UCSD-AML1 (cell line): ENCODE results near the gene ARHGAP22.

ENCODE experiments used
- DNase-seq: peaks from one replicate; lab custom pipeline; 2025; ENCODE audit not compliant: unreplicated experiment; lab: John Stamatoyannopoulos, UW

ARHGAP22 gene

DNA sequence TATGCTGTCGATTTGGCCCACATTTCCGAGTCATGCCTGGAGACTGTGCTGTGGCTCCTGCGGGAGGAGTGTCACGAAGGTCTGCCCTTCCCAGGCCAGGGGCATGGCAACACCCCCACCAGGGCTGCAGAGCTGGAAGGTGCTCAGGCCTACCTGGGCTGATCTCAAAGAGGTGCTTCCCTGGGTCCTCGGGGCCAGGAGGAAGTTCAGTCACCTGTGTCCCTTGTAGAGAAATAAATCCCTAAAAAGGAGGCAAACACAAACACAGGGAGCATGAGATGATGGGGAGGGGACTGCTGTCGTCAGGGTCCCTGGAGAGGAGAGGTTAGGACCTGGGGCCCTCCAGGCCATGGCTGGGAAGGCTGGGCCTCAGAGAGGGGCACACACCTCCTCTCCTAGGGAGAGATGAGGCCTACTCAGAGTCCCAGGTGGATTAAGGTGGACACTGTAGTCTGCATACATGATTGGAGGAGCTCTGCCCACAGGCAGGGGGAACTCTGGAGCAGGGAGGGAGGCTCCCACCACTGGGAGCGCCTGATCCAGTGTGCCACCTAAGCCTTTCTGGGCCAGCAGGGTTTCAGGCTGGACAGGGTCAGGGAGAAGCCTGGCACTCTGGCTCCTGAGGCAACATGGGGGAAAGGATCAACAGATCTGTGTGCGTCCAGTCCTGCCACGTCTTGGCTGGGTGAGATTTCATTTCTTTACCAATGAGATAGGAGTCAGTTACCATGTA lies 49.4 kb downstream of the ARHGAP22 start:
- DNase-seq: no peak

DNA sequence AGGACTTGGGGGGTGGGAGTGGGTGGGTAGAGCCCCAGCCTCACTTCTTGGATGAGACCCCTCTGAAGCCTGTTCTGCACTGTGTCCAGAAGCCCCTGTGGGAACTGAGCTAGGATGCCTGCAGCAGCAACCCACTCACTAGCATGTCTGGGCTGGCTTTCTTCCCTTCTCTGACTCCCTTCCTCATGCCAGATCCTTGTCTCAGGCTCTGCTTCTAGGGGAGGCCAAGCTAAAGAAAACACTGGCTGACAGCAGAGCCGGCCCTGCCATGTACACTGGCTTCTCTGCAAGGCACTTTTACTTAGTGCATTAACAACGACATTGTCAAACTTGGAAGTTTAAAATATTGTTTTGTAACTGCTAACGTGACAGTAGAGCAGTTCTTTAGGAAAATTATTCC lies 50.2 kb downstream of the ARHGAP22 start:
- no peak for DNase-seq

DNA sequence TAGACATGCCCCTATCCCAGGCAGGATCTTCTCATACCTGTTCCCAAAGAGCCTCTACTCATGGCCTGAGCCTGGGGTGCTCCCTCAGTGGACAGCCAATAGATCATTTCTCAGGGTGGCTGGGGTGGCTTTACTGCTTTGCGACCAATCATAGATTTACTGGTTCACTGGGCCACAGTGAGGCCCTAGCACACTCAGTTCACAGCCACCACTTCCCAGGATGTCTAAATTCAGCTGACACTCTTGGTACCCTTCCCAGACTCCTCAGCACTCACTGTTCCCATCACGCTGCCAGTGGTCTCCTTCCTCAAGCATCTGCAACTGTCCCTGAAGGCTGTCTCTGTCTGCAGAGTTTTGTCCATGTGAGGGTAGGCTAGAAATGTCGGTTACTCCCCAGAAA lies 50.6 kb downstream of the ARHGAP22 start:
- DNase-seq: no peak

DNA sequence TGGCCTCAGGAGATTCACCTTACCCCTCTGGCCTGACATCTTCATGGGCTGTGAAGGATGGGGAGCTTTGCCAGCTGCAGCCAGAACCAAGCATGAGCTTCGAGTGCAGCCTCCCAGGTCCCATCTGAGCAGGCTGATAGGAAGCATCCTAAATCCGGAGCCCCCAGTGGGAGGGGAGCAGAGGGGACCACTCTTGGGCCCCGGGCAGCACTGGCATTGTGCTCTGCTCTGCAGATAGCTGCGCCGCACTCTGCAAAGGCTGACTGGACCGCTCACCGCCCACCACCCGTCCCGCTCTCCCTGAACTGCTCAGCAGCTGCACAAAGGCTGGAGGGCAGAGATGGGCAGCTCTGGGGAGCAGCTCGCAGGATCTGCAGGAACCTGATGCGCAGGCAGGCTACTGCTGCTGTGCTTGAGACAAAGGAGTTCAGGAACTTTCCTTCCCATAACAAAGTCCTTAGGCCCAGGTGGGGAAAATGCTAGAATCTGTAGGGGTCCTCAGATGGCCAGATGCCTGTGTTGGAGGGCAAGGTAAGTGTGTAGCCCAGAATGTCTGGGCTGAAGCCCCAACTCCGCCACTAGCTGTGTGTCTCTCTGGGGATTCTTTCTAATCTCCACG lies 51.8 kb downstream of the ARHGAP22 start:
- no peak for DNase-seq

DNA sequence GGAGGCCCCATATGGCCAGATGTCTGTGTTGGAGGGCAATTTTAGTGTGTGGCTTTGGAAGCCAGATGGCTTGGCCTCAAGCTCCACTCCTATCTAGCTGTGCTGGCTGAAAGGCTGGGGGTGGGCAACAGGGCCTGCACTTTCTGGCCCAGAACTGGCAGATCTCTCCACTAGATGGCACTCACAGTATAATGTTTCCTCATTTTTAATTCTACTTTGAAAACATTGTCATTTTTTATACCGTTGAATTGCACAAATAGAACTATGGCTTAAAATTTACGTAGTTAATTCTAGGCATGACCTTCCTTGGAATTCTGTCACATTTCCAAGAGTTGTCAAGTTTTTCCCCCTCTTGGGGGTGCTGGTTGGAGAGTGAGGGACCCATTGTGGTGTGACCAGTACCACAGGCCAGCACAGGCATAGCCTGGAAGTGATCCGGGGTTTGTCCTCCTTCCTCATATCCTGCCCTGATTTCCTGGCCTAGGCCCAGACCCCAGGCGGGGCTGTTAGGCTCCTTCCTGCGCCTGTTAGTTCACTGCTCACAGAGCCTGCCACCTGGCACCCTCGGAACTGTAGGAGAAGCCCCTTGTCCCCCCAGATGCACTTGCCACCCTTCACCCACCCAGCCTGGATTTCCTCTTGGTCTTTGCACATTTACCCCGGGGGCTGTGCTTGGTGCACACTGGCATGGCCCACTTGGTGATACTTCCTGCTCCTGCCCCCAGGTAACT lies 52.8 kb downstream of the ARHGAP22 start:
- DNase-seq: peak; percentile 44

DNA sequence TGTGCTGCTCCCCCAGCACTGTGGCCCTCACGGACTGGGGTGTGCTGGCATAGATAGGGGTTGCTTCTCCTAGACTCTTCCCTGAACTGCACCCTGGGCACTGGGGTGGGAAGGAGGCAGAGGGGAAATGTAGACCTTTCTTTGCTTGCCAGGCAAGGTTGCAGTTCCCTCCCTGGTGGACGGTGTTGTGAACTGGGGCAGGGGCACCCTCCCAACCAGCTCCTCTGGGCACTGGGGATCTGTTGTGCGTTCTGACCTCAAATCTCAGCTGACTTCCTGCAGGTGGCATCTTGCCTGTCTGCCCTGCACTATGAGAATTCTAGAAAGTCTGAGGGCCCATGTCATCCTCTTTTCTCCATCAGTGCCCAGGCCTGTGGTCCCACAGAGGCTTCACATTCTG lies 53.9 kb downstream of the ARHGAP22 start:
- no peak for DNase-seq

DNA sequence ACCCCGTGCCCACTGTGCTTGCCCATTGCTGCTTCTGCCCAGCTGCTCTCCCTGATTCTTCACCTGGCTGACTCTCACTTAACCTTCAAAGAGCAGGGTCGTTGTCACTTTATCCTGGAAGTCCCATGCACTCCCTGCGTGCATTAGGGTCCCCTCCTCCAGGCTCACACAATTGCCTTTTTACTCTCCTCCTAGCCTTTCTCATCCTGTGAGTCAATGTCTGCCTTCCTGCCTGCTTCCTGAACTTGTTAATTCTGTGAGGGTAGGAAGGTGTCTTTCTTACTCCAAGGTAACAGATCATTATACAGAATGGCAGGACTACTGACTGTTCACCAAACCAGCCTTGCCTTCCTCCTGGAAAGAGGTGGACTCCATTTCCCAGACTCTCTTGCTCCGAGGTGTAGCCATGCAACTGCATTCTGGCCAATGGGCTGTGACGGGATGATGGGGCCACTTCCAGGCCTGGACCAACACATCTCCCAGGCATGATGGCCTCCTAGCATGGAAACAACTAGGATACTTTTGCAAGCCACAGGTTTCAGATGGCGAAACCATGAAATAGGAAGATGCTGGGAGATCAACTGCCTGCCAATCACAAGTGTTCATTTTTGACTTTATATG lies 54.7 kb downstream of the ARHGAP22 start:
- no peak for DNase-seq

DNA sequence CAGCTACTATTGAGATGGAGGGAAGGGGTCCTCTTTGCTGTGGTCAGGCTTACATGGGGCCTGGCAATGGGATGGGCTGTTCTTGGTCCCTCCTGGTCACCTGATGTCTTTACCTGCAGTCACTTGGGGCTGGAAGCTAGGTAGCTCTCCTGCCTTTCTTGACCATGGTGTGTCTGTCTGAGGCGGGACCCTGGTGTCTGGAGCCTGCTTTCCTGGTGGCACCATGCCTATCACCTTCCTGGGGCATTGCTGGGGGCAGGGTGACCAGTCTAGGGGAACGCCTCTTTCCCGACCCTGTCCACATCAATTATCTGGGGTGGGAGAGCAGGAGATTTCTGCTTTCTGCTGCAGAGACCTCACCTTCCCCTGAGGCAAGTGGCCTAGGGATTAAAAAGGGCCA lies 55.6 kb downstream of the ARHGAP22 start:
- DNase-seq: no peak

DNA sequence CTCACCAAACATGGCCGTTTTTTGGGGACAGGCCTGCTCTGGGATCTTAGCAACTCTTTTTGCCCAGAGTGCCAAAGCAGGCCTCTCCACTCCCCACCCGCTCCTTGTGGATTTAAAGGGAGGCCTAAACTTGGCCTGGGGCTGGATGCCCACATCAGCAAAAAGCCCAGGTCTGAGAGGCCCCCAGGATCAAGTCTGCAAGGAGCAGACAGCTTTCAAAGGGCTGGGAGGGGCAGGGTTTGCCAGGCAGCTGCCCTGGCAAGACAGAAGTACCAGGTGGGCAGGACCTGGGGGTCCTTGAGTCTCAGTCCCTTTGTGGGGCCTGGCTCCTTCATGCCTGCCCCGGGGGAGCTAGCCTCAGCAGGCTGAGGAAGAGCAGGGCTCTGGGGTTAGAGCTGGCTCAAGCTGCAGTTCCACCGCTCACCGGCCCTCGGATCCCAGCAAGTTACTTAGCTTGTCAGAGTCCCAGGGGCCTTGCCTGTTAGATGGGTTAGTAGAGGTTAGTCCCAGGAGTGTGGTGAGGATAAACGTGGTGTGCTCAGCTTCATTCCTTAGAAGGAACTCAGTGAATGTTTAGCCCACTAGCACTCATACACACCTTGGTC lies 56.2 kb downstream of the ARHGAP22 start:
- no peak for DNase-seq

DNA sequence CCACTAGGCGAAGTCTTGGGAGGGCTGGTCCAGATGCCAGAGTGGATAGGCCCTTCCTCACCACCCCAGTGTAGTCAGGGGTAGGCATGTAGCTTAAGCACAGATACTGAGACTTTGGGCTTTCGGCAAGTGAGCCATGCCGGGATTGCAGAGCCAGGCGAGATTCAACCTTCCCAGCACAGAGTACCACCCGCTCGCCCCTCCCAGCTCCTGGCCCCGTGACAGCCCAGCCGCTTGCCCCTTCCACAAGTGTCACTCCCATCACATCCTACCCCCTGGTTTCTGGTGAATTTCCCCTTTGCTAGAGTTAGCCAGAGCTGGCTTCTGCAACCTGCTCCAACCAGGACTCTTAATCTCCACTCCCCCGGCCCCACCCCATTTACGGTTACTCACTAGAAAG lies 56.9 kb downstream of the ARHGAP22 start:
- no peak for DNase-seq

DNA sequence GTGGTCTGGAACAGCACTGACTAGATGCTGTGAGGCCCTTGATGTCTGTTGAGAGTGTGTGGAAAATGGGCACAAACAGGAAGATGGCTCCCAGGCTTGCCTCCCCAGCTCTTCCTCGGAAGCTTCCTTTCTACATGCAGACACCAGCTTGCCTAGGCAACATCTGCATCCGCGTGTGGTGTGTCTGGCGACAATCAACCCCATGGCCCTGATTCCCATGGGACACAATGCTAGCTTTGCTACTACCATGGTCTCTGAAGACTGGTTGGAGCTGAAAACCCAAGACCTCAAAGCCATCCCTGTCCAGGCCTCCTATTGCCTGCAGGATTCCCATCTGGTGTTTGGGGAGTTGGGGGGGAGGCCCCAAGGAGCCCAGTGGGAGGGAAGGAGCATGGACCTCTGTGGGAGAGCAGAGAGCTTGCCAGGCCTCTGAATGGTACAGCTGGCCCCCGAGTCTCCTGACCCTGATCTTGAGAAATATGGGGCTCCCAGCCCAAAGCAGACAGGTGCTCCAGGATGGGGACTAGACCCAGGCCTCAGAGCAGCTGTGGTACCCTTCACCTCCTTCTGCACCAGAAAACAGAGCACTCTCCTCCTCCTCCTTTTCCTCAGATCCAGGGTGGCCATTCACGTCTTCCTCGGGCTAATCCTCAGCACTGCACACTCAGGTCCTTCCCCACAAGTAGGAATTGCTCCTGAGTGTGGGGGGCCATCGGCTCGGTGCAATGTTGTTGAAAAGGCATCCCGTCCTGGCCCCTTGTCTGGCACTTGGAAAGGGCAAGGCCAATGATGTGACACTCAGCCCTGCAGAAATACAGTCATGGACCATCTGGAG lies 57.6 kb downstream of the ARHGAP22 start:
- DNase-seq: no peak

DNA sequence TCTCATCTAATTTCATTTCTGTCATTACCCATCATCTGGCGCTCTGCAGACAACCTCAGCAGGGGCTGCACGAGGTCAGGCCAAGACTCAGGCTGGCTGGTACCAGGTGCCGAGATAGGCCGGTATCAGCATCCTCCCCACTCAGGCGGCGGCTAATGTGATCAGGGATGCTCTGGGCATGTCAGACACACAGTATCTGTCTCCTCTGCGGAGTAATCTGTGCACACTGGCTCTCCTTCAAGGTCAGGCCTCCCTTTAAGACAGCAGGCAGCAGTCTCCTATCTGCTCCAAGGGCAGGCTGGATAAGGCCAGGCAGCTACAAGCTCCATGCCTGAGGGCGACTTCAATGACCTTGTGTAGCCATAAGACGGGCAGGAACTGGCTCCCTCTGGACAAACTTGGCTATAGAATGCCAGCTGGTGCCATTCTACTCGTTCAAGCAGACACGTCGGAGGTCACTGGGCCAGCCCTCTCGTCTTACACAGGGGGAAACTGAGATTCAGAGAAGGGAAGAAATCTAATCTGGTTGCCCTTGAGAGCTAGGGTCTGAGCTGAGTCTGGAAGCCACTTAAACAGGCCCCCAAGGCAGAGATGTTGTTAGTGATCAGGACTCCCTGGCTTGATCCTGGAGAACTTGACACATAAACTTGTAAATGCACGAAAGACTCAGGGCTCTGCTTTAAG lies 59.3 kb downstream of the ARHGAP22 start:
- DNase-seq: no peak

DNA sequence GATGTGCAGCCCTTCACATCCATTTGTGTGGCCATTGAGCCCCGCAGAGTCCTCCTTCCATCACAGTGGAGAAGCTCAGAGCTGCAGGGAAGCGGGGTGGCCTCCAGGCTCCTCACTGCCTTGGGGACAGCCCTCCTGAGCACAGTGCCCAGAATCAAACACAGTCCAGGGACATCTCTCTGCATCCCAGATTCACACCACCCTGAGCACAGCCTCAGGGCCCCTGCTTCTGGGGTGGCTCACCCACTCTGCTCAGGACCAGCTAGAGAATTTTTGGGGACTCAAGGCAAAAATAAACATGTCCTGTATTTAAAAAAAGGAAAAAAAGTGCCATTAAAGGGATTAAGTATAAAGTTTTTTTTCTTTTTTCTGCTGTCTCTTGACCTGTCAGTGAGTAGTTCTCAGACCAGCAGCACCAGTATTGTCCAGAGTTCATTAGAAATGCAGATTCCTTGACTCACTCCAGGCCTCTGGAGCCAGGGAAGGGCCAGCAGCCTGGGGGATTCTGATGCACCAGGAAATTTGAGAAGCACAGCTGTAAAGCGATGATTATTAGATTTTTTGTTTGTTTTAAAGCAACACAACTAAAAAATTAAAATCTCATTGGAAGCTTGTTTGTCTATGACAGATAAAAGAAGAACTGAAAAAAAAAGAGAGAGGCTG lies 61.6 kb downstream of the ARHGAP22 start:
- no peak for DNase-seq

DNA sequence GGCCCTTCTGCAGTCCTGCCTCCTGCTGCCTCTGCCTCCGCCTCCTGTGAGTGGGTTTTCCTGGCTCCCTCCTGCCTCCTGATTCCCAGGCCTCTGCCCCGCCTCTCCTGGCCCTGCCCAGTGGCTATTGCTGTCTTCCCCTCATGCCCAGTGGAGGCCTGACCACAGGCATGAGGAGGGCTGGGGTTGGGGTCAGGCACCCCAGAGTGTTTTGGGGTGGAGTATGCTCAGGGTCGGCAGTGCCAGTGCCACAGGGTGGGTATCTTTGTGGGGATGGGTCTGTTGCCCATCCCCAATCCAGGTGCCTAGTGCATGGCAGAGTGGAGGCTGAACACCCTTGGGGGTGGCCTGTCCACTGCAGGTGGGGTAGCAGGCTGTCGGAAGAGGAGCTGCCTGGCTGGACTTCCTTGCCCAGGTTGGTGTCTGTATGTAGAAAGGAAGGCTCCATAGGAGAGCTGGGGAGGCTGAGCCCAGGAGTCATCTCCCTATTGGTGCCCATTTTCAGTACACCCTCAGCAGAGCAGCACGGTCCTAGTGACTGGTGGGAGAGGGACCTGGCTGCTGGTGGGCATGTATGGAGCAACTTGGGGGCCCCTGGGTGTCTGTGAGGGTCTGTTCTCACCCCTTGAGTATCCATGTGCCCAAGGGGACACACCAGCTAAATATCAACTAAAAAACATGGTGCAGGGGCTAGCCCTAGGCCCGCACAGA lies 62.2 kb downstream of the ARHGAP22 start:
- DNase-seq: no peak

DNA sequence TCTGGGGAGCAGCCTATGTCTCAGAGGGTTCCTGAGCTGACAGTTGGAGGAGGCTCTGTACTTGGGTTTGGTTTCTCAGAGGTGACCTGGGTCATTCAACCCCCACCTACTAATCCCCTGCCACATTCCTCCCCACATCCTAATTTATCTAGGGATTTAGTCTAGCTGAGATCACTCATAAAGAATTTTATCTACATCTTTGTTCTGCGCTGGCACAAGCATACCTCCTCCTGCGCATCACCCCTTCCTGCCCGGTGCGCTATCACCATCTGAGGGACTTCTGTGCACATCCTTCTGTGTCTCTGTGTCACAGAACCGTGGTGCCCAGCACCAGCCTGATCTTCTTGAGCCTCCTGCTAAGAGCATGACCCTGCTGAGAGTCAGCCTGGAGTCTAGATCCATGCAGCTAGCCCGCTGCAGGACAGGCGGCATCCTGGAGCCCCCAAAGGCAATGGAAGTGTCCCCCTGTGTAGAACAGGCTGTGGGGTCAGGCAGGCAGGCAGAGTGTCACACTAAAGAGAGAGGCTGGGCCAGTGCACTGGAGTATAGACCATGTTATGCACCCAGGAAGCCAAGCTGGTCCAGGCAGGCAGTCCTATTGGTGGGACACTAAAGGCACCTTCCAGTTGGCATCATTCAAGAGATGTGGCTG lies 63.6 kb downstream of the ARHGAP22 start:
- DNase-seq: no peak

DNA sequence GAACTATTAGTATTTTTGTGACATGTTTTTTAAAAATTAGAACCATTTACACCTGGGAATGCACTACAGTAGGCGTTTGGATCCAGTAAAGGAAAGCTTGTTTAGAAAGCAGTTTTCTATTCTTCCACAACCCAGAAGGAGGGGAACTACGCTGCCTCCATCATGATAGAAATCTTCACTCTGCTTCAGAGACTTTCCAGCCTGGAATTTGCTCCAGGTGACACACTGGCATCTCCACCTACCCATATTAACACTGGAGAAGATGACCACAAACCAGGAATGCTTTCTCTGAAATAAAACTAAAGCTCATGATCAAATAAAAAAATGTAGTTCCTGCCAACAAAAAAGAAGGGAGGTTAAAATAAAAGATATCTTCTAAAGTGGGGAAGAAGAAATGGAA lies 66.3 kb downstream of the ARHGAP22 start:
- DNase-seq: no peak

DNA sequence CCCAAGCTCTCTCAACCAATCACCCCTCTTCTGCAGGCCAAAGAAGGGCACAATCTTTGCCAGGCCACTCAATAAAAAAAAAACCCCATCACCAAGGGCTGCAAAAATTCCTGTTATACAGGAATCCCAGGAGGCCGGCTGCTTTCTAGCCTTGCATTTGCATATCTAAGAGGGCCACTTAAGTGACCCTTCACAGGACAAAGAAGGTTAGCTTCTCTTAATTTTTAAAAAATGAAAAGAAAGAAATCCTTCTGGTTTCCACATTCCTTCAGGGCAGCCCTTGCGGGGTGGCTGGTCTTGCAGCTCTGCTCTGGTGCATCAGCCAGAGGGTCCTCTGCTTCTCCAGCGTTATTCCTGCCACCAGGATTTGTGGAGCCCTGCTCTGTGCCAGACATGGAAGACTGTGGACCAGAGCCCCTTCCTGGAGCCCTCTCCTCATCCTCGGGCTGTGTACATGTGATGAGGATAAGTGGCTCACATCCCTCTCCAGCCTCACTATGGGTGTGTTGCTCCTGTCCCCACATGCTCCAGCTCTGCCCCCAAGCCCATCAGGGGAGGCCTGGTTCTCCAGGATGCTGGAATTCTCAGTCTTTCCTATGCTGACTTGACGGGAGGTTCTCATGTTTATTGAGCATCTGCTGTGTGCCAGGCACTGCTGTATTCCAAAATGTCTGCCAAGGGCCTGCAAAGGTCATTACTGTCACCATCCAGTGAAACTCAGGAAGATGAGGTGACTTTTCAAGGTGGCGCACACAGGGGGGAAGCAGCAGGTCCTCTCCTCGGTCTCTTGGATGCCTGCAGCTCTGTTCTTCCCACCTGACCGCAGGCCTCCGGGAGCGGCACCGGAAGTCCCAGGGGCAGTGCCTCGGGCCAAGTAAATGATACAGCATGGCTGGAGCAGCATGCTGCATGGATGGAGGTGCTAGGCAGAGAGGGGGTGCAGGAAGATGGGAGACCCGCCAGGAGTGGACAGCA lies 67.7 kb downstream of the ARHGAP22 start:
- no peak for DNase-seq
